ACC112 (cell line): Measurements from ENCODE around the gene PDK4.
"Not testable (repeated sequence)": the region's sequence is repeated elsewhere in the genome, so short reads cannot be mapped to it uniquely, and the experiment has no call there.

Experiments used
- H2AFZ ChIP-seq: fragments of 200-600 bp; sonication (generic); one replicate; pipeline ENCODE4 v1.6.0; 2017; ENCODE audit warnings: antibody characterized with exemption, low read length; ENCODE audit not compliant: unreplicated experiment
- H3K27ac ChIP-seq: fragments of 200-600 bp; sonication (generic); 2 replicates; pipeline ENCODE4 v1.5.1; 2014; ENCODE audit warnings: low read depth, mild to moderate bottlenecking, antibody characterized with exemption, low read length, moderate library complexity
- H3K27me3 ChIP-seq: fragments of 200-600 bp; sonication (generic); 2 replicates; pipeline ENCODE4 v1.6.1; 2014; ENCODE audit warnings: mild to moderate bottlenecking, antibody characterized with exemption, low read length, moderate library complexity, mixed read lengths; ENCODE audit not compliant: insufficient read depth
- H3K36me3 ChIP-seq: fragments of 200-600 bp; sonication (generic); 2 replicates; pipeline ENCODE4 v1.6.1; 2016; ENCODE audit warnings: mild to moderate bottlenecking, antibody characterized with exemption, low read length, moderate library complexity, mixed read lengths; ENCODE audit not compliant: insufficient read depth
- H3K4me1 ChIP-seq: fragments of 200-600 bp; sonication (generic); one replicate; pipeline ENCODE4 v1.6.1; 2016; ENCODE audit warnings: low read length, mixed read lengths; ENCODE audit not compliant: insufficient read depth, unreplicated experiment, control insufficient read depth
- H3K4me3 ChIP-seq: fragments of 200-600 bp; sonication (generic); 2 replicates; pipeline ENCODE4 v1.5.1; 2014; ENCODE audit warnings: mild to moderate bottlenecking, low read depth, low read length
- H3K79me2 ChIP-seq: fragments of 200-600 bp; sonication (generic); one replicate; pipeline ENCODE4 v1.6.0; 2016; ENCODE audit warnings: low read length; ENCODE audit not compliant: control insufficient read depth, unreplicated experiment, insufficient read depth

Gene PDK4

DNA sequence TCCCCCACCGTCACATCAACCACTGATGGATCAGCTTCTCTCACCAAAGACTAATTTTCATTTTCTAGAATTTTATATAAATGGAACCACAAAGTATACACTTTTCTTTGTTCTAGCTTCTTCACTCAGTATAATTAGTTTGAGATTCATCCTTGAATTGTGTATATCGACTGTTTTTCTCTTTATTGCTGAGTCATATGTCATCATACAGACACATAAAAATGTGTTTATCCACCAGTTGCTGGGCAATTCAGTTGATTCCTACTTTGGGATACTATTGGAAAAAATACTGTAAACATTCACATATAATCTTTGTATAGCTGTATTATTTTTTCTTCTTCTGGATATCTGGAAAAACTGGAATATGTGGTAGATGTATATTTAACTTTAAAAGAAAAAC, 26.6 kb downstream of the PDK4 start:
- Histone ChIP-seq H3K4me1 (no peaks in the 10 kb centered on the region), H3K27ac (no peak overlapping the region), H3K79me2 (no peaks in the 10 kb centered on the region), H2AFZ (no peak overlapping the region), H3K27me3 (no peaks in the 10 kb centered on the region), H3K4me3 (no peak overlapping the region), H3K36me3 (no peaks in the 10 kb centered on the region)

DNA sequence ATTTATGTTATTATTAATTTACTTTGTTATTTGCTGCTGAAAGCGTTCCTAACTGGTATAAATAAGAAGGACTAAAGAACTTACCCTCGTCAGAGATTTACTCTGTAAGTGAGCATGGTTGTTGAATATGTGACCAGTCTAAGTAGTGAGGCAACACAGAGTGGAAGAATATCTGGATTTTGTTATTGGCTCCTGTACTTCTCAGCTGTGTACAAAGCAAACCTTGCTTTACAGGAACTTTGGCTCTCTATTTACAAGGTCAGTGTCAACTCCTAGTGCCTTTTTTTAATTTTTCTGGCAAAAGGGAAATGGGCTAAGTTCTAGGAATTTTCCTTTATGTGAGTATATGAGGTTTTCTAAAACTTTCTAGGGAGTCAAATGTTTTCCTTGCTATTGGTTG, 35.6 kb downstream of the PDK4 start:
- Histone ChIP-seq H3K27me3 (no peaks in the 10 kb centered on the region), H3K27ac (no peak overlapping the region), H3K79me2 (no peaks in the 10 kb centered on the region), H3K36me3 (no peaks in the 10 kb centered on the region), H2AFZ (no peak overlapping the region), H3K4me1 (no peaks in the 10 kb centered on the region), H3K4me3 (no peak overlapping the region)

DNA sequence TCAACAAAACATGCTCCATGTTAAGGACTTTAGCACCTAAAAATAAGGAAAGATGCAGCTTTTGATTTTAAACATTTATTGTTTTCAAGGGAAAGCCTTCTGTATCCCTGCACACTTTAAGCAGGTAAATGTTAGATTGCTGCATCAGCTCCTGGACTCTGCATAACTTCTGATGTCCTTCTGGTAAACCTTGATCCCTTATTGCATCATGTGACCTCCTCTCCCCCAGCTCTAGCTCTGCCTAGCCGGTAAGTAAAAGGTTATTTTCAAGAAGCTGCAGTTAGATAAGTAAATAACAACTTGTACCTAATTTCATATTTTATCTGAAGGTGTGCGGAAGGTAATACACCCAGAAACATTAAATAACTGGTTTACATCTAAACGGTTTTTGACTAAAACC, 37.5 kb downstream of the PDK4 start:
- Histone ChIP-seq H3K36me3 (no peaks in the 10 kb centered on the region), H3K27me3 (no peaks in the 10 kb centered on the region), H3K27ac (no peak overlapping the region), H3K4me3 (no peak overlapping the region), H3K4me1 (no peaks in the 10 kb centered on the region), H3K79me2 (no peaks in the 10 kb centered on the region), H2AFZ (no peak overlapping the region)

DNA sequence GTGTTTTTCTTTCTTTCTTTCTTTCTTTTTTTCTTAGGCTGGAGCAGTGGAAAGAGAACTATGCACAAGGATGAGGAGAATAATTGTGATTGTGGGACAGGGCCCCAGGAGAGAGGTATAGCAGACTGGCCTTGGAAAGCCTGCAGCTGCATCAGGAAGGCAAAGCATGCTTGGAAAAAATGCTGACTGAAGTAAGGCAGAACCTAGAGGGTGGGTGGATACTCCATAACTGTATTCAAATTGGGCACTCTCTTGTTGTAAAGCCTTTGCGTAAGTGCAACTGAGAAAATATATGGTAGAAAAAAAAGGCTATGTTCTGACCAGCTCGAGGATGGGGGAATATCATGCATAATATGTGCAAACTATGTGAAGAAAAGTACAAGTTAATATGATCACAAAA, 39.5 kb downstream of the PDK4 start:
- Histone ChIP-seq H3K36me3 (no peaks in the 10 kb centered on the region), H3K4me1 (no peaks in the 10 kb centered on the region), H3K27ac (no peak overlapping the region), H3K27me3 (no peaks in the 10 kb centered on the region), H2AFZ (no peak overlapping the region), H3K79me2 (no peaks in the 10 kb centered on the region), H3K4me3 (no peak overlapping the region)

DNA sequence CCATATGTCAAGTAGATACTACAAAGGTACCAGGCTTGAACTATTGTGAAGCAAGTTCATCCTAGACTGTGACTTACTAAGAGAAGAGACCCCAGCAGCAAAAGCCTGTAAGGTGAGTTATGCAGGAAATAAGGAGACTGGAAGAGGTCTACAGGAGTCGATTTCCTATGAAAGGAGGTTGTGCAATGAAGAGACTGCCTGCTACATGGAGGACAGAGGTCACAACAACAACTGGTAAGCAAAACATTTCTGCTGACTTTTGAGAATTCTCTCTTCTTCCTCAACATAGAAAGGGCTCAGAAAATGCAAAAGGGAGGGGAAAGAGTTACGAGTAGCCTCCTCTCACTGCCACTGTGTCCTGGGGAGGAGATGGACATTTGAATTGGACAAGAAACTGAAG, 42.4 kb downstream of the PDK4 start:
- Histone ChIP-seq H3K36me3 (no peaks in the 10 kb centered on the region), H3K27me3 (no peaks in the 10 kb centered on the region), H3K79me2 (no peaks in the 10 kb centered on the region), H2AFZ (no peak overlapping the region), H3K4me3 (no peak overlapping the region), H3K4me1 (peaks cover 19% of the 10 kb centered on the region), H3K27ac (no peak overlapping the region)

DNA sequence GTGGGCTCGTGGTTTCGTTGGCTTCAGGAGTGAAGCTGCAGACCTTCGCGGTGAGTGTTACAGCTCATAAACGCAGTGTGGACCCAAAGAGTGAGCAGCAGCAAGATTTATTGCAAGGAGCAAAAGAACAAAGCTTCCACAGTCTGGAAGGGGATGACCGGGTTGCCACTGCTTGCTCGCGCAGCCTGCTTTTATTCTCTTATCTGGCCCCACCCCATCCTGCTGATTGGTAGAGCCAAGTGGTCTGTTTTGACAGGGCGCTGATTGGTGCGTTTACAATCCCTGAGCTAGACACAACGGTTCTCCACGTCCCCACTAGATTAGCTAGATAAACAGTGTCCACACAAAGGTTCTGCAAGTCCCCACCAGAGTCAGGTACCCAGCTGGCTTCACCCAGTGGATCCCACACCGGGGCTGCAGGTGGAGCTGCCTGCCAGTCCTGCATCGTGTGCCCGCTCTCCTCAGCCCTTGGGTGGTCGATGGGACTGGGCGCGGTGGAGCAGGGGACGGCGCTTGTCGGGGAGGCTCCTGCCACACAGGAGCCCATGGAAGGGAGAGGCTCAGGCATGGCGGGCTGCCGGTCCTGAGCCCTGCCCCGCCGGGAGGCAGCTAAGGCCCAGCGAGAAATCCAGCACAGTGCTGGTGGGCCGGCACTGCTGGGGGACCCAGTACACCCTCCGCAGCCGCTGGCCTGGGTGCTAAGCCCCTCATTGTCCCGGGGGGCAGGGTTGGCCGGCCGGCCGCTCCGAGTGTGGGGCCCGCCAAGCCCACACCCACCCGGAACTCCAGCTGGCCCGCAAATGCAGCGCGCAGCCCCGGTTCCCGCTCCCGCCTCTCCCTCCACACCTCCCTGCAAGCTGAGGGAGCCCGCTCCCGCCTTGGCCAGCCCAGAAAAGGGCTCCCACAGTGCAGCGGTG, 44.0 kb downstream of the PDK4 start:
- not testable (repeated sequence) for H3K79me2 ChIP-seq, H3K36me3 ChIP-seq, H2AFZ ChIP-seq, H3K4me3 ChIP-seq, H3K27me3 ChIP-seq, H3K27ac ChIP-seq
- H3K4me1 ChIP-seq = peaks cover 34% of the 10 kb centered on the region

DNA sequence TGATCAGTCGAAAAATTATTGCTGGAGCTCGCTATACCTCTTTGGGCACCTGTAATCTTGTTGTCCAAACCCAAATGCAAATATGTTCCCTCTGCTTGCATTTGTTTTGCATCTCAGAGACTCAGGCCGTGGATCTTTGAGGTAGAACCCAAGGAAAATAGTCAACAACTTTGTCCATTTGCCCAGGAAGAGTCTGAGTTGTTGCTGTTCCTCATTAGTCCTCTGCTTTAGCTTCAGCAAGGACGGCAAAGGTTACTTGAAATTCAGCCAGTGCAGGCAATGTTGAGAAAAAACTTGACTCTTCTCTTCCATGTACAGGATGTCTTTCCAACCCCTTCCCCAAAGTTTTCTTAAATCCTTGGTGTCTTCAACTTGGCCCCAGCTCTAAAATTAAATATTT, 45.8 kb downstream of the PDK4 start:
- H3K27me3 ChIP-seq = no peaks in the 10 kb centered on the region
- peaks cover 51% of the 10 kb centered on the region for H3K4me1 ChIP-seq
- peak overlapping the region; percentile 96 for H3K27ac ChIP-seq
- H3K79me2 ChIP-seq = no peaks in the 10 kb centered on the region
- no peaks in the 10 kb centered on the region for H3K36me3 ChIP-seq
- peak overlapping the region; percentile 25 for H3K4me3 ChIP-seq
- H2AFZ ChIP-seq = no peak overlapping the region

DNA sequence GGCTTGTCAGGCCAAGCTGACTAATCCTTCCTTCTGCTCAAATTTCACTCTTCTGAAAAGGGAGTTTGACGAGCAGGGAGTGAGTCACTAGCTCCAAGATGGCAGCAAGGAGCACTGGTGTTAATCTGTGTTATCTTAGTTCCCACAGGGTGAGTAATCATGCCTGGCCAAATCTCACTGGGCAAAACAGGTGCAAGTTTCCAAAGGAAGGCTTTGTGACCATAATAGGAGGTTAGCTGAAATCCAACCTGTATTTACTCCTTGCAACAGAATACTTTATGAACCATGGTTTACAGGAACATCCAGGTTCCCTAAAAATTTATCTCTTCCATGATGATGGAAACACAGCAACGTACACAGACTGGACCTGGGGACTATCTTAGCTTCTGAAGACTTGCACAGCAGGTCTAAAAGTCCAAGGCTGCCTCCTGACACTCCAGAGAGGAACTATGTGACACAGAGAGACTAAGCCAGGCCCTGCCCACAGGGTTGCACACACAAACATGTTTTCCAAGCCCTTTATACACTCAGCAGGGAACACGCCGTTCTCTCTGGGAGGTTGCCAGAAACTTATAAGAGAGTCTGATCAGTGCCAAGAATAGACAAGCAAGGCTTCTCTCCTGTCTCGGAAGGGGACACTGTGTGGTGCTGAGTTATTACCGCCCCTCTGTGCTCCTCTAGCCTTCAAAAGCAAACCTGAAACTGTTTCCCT, 46.3 kb downstream of the PDK4 start:
- Histone ChIP-seq H3K27me3 (no peaks in the 10 kb centered on the region), H3K4me3 (peak overlapping the region; percentile 25), H3K27ac (peak overlapping the region; percentile 96), H2AFZ (peak overlapping the region; percentile 48), H3K79me2 (no peaks in the 10 kb centered on the region), H3K36me3 (no peaks in the 10 kb centered on the region), H3K4me1 (peaks cover 54% of the 10 kb centered on the region)

DNA sequence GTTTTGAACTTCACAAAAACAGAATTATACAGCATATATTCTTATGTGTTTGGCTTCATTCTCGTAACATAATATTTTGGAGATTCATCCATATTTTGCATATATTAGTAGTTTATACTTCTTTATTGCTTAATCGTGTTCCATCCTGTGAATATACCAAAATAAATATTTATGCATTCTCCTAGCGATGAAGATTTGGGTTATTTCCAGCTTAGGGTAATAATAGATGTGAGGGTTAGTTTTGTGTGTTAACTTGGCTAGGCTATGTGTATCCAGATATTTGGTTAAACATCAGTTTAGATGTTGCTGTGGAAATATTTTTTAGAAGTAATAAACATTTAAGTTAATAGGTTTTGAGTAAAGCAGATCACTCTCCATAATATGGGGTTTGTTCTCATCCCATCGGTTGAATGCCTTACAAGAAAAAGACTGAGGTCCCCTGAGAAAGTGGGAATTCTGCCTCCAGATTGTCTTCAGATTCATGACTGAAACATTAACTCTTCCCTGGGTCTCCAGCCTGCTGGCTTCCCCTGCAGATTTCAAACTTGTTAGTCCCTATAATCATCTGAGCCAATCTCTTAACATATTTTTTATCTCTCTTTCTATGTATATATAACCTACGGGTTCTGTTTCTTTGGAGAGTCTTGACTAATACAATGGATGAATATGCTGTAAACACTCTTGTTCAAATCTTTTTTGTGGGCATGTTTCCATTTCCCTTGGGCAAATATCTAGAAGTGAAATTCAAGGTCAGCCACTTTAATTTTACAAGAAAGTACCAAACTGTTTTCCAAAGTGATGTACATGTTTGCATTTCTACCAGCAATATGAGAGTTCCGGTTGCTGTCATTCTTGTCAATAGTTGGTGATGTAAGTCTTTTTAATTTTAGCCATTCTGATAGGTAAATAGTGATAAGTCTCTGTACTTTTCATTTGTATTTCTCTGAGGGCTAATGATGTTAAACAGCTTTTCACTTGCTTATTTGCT, 48.7 kb downstream of the PDK4 start:
- Histone ChIP-seq H3K27ac (peak overlapping the region; percentile 35; the same call in 1 of the 2 replicates), H3K36me3 (no peaks in the 10 kb centered on the region), H3K79me2 (no peaks in the 10 kb centered on the region), H3K27me3 (no peaks in the 10 kb centered on the region), H3K4me1 (peaks cover 54% of the 10 kb centered on the region), H2AFZ (peak overlapping the region; percentile 9), H3K4me3 (no peak overlapping the region)

DNA sequence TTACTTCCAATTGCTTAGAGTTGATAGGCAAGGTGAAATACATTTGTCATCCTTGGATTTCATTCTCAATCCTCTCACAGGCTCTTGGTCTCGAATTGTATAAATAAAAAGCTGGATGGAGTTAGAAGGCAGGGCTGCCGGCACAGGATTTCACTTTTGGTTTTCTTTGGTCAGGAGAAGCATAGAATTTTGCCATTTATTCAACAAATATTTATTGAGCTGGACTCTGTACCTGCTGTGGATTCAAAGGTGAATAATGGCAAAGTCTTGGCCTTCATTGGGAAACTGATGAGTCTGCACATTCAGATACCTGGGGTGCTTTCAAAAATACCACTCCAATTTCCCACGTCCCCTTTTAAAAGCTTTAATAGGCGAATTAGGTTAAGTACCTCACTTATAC, 49.7 kb downstream of the PDK4 start:
- Histone ChIP-seq H2AFZ (no peak overlapping the region), H3K36me3 (no peaks in the 10 kb centered on the region), H3K27ac (peak overlapping the region; percentile 35), H3K4me1 (peaks cover 54% of the 10 kb centered on the region), H3K27me3 (no peaks in the 10 kb centered on the region), H3K79me2 (no peaks in the 10 kb centered on the region), H3K4me3 (peak overlapping the region; percentile 18; the same call in 1 of the 2 replicates)
